ENCODE data around the gene BHLHE40. TPM values are rescaled to one million over a fixed set of nuclear protein-coding genes. Genes with fewer than 3 reads are reported as not detected.

Gene BHLHE40
- polyA plus RNA-seq, 3 donors, result 20.2 to 167 (median 23.4) TPM

DNA sequence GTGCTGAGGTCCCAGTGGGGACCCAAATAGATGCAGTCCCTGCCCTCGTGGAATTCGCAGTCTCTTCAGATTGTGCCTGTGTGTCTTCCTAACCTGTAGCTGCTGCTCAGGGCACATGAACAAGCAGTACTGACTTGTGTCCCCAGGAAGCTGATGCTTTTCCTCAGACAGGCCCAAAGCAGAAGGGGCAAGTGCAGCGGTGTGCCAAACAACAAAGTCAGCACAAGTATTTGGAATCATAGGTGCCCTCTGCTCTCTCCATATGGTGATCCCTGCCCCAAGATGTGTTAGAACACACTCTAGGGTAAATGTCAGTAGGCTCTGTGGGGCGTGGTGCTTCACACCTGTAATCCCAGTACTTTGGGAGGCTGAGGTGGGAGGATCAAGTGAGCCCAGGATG lies 21.9 kb downstream of the BHLHE40 start:
- Histone ChIP-seq H3K79me2 (ENCODE audit: insufficient read depth, low read length) (no peaks in the 10 kb centered on the region), H3K9me3 (replicated peaks in 1 of 2; ENCODE audit: control insufficient read depth in 1 of 2, insufficient read depth in 1 of 2, low read length in 2 of 2) (no peaks in the 10 kb centered on the region), H3K4me3 (replicated peaks in 1 of 3; ENCODE audit: low read depth in 2 of 3, low read length in 3 of 3) (no peak overlapping the region), H2AFZ (ENCODE audit: insufficient read depth, low read depth, low read length, poor library complexity, severe bottlenecking) (no peak overlapping the region), H3K4me1 (ENCODE audit: control insufficient read depth in 1 of 2, insufficient read depth in 2 of 2, low read length in 2 of 2) (peaks cover under 1 to 3% of the 10 kb centered on the region in 2 donors), H3K27ac (ENCODE audit: low read depth in 1 of 2, low read length in 2 of 2) (no peak overlapping the region), H3K9ac (ENCODE audit: insufficient read depth, low read length, poor library complexity, severe bottlenecking) (no peak overlapping the region), H3K36me3 (replicated peaks in 1 of 2; ENCODE audit: control insufficient read depth in 1 of 2, insufficient read depth in 2 of 2, low read length in 2 of 2) (no peaks in the 10 kb centered on the region), H3K27me3 (ENCODE audit: control insufficient read depth in 2 of 2, insufficient read depth in 2 of 2, low read length in 2 of 2) (no peaks in the 10 kb centered on the region), H3K4me2 (replicated peaks; ENCODE audit: extremely low read depth, low read length, poor library complexity, severe bottlenecking) (no peak overlapping the region), H4K20me1 (ENCODE audit: insufficient read depth, low read length) (no peaks in the 10 kb centered on the region)
- WGBS (ENCODE audit: insufficient coverage), result 97% methylated on average over 4 of the region's 4 CpGs
- no peak for DNase-seq
- TF ChIP-seq, protein P1, sequence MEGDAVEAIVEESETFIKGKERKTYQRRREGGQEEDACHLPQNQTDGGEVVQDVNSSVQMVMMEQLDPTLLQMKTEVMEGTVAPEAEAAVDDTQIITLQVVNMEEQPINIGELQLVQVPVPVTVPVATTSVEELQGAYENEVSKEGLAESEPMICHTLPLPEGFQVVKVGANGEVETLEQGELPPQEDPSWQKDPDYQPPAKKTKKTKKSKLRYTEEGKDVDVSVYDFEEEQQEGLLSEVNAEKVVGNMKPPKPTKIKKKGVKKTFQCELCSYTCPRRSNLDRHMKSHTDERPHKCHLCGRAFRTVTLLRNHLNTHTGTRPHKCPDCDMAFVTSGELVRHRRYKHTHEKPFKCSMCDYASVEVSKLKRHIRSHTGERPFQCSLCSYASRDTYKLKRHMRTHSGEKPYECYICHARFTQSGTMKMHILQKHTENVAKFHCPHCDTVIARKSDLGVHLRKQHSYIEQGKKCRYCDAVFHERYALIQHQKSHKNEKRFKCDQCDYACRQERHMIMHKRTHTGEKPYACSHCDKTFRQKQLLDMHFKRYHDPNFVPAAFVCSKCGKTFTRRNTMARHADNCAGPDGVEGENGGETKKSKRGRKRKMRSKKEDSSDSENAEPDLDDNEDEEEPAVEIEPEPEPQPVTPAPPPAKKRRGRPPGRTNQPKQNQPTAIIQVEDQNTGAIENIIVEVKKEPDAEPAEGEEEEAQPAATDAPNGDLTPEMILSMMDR (IDR thresholded peaks at IDR 0.05), result no peak
- Mint-ChIP-seq H3K4me1 (peaks cover 10% of the 10 kb centered on the region), H3K4me3 (no peak overlapping the region), H3K9me3 (peaks cover 0 to 1% (median 0%) of the 10 kb centered on the region in 7 donors), H3K27me3 (ENCODE audit: low read depth in 3 of 3) (peaks cover under 1 to 4% (median 1%) of the 10 kb centered on the region in 3 donors), H3K27ac (no peak overlapping the region), H3K36me3 (peaks cover 0 to 2% of the 10 kb centered on the region in 2 donors)
- intact Hi-C loops (cut with micrococcal nuclease), result no loop called here

DNA sequence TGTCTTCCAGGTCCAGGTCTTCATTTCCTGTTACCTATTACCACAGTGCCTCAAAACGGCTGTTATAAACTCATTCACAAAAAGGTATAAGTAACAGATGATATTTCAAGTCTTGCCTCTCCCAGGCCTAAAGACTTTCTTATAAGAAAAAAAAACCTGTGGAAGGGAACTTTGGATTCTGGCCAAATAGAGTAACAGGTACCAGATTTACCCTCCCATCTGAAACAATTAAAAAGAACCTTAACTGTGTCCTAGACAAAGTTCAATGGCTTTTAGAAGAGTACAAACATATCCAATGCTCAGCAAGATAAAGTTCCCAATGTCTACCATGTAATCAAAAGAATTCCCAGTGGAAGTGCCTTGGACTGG lies 22.6 kb downstream of the BHLHE40 start:
- no CpG with 5 or more reads among the region's 1 CpG for WGBS (ENCODE audit: insufficient coverage)
- H3K36me3 ChIP-seq (replicated peaks in 1 of 2; ENCODE audit: control insufficient read depth in 1 of 2, insufficient read depth in 2 of 2, low read length in 2 of 2), result no peaks in the 10 kb centered on the region
- no peak overlapping the region for H2AFZ ChIP-seq (ENCODE audit: insufficient read depth, low read depth, low read length, poor library complexity, severe bottlenecking)
- Mint-ChIP-seq H3K36me3 (peaks cover 0 to 2% of the 10 kb centered on the region in 2 donors), H3K27ac (peak overlapping the region in 1 of 7 donors; percentile 84), H3K4me3 (no peak overlapping the region), H3K9me3 (peaks cover 0 to 1% (median 0%) of the 10 kb centered on the region in 7 donors), H3K4me1 (peaks cover 16% of the 10 kb centered on the region), H3K27me3 (ENCODE audit: low read depth in 3 of 3) (peaks cover 0 to 4% (median 1%) of the 10 kb centered on the region in 3 donors)
- H3K9ac ChIP-seq (ENCODE audit: insufficient read depth, low read length, poor library complexity, severe bottlenecking), result no peak overlapping the region
- H3K4me1 ChIP-seq (ENCODE audit: control insufficient read depth in 1 of 2, insufficient read depth in 2 of 2, low read length in 2 of 2), result peaks cover 7 to 10% of the 10 kb centered on the region in 2 donors
- no peak overlapping the region for H3K4me3 ChIP-seq (replicated peaks in 1 of 3; ENCODE audit: low read depth in 2 of 3, low read length in 3 of 3)
- H3K27me3 ChIP-seq (ENCODE audit: control insufficient read depth in 2 of 2, insufficient read depth in 2 of 2, low read length in 2 of 2), result no peaks in the 10 kb centered on the region
- DNase-seq, result no peak
- no peak overlapping the region for H3K4me2 ChIP-seq (replicated peaks; ENCODE audit: extremely low read depth, low read length, poor library complexity, severe bottlenecking)
- TF ChIP-seq, protein P1 (IDR thresholded peaks at IDR 0.05), result no peak
- no peak overlapping the region for H3K27ac ChIP-seq (ENCODE audit: low read depth in 1 of 2, low read length in 2 of 2)
- no peaks in the 10 kb centered on the region for H4K20me1 ChIP-seq (ENCODE audit: insufficient read depth, low read length)
- H3K9me3 ChIP-seq (replicated peaks in 1 of 2; ENCODE audit: control insufficient read depth in 1 of 2, insufficient read depth in 1 of 2, low read length in 2 of 2), result no peaks in the 10 kb centered on the region
- H3K79me2 ChIP-seq (ENCODE audit: insufficient read depth, low read length), result no peaks in the 10 kb centered on the region
- intact Hi-C loops (cut with micrococcal nuclease), result no loop called here
